HepG2 (cell line): Measurements from ENCODE around the gene FKBP10. TPM values are rescaled to one million over a fixed set of nuclear protein-coding genes. Genes with fewer than 3 reads are reported as not detected.

Experiments used
- ARNT2 ChIP-seq: sonication (generic); formaldehyde crosslinking; IDR thresholded peaks from 2 replicates; pipeline ENCODE4 v1.8.0; 2022; ENCODE audit warnings: mild to moderate bottlenecking, low read depth, missing genetic modification reagents, moderate library complexity
- ASH2L ChIP-seq: fragments of 300-600, 200-600 bp; sonication (generic); IDR thresholded peaks from 2 replicates; pipeline ENCODE4 v1.7.0; 2017; ENCODE audit warnings: low read depth, mild to moderate bottlenecking, moderate library complexity, mixed read lengths, low read length; ENCODE audit not compliant: insufficient read length
- FIP1L1 ChIP-seq: fragments of 200-400 bp; formaldehyde crosslinking; IDR thresholded peaks from 2 replicates; pipeline ENCODE4 v1.6.1; 2018; ENCODE audit warnings: low read depth, mild to moderate bottlenecking, low read length, moderate library complexity, borderline replicate concordance; ENCODE audit not compliant: insufficient read depth
- GFI1 ChIP-seq: sonication (generic); formaldehyde crosslinking; IDR thresholded peaks from 2 replicates; pipeline ENCODE4 v1.5.0; 2020; ENCODE audit warnings: missing genetic modification reagents, mild to moderate bottlenecking, borderline replicate concordance
- HIVEP1 ChIP-seq: sonication (generic); formaldehyde crosslinking; IDR thresholded peaks from 2 replicates; pipeline ENCODE4 v1.4.0; 2020; ENCODE audit warnings: mild to moderate bottlenecking, missing genetic modification reagents
- MTA3 ChIP-seq: sonication (generic); formaldehyde crosslinking; IDR thresholded peaks from 2 replicates; pipeline ENCODE4 v1.4.0; 2020; ENCODE audit warnings: missing genetic modification reagents
- NFYC ChIP-seq: IDR thresholded peaks from 2 replicates; pipeline ENCODE4 v1.6.1; 2016; ENCODE audit warnings: missing genetic modification reagents, missing compliant biosample characterization
- NRL ChIP-seq: sonication (generic); formaldehyde crosslinking; IDR thresholded peaks from 2 replicates; pipeline ENCODE4 v1.5.0; 2020; ENCODE audit warnings: missing genetic modification reagents, mild to moderate bottlenecking, moderate library complexity, borderline replicate concordance
- PPARG ChIP-seq: conservative IDR thresholded peaks from 2 replicates; pipeline ENCODE4 v1.6.1; 2016; ENCODE audit warnings: missing biosample characterization, missing genetic modification reagents
- PRDM15 ChIP-seq: sonication (generic); formaldehyde crosslinking; IDR thresholded peaks from 2 replicates; pipeline ENCODE4 v1.4.0; 2020; ENCODE audit warnings: missing genetic modification reagents
- PRPF4 ChIP-seq: fragments of 200-400 bp; formaldehyde crosslinking; IDR thresholded peaks from 2 replicates; pipeline ENCODE4 v1.6.1; 2016; ENCODE audit warnings: low read length, low read depth; ENCODE audit not compliant: poor library complexity, severe bottlenecking
- SALL1 ChIP-seq: sonication (generic); formaldehyde crosslinking; IDR thresholded peaks from 2 replicates; pipeline ENCODE4 v1.8.0; 2022; ENCODE audit warnings: mild to moderate bottlenecking, missing genetic modification reagents
- SP140L ChIP-seq: sonication (generic); formaldehyde crosslinking; IDR thresholded peaks from 2 replicates; pipeline ENCODE4 v1.4.0; 2020; ENCODE audit warnings: missing genetic modification reagents, borderline replicate concordance
- SSRP1 ChIP-seq: IDR thresholded peaks from 2 replicates; pipeline ENCODE4 v1.6.1; 2016; ENCODE audit warnings: control low read depth
- TEF ChIP-seq: sonication (generic); formaldehyde crosslinking; IDR thresholded peaks from 2 replicates; pipeline ENCODE4 v1.5.0; 2020; ENCODE audit warnings: missing genetic modification reagents
- THAP9 ChIP-seq: sonication (generic); formaldehyde crosslinking; IDR thresholded peaks from 2 replicates; pipeline ENCODE4; 2020; ENCODE audit warnings: missing genetic modification reagents, mild to moderate bottlenecking, borderline replicate concordance
- YY1 ChIP-seq: IDR thresholded peaks from 2 replicates; pipeline ENCODE4 v1.6.1; 2011; ENCODE audit warnings: low read length, low read depth, moderate library complexity, mild to moderate bottlenecking; ENCODE audit not compliant: insufficient read depth, insufficient replicate concordance
- ZNF124 ChIP-seq: sonication (generic); formaldehyde crosslinking; IDR thresholded peaks from 2 replicates; pipeline ENCODE4 v1.4.0; 2020; ENCODE audit warnings: missing genetic modification reagents
- ZNF160 ChIP-seq: sonication (generic); formaldehyde crosslinking; IDR thresholded peaks from 2 replicates; pipeline ENCODE4 v1.8.0; 2022; ENCODE audit warnings: mild to moderate bottlenecking, inconsistent platforms, missing genetic modification reagents
- ZNF17 ChIP-seq: sonication (generic); formaldehyde crosslinking; IDR thresholded peaks from 2 replicates; pipeline ENCODE4 v1.5.0; 2020; ENCODE audit warnings: mild to moderate bottlenecking, missing genetic modification reagents
- ZNF570 ChIP-seq: sonication (generic); formaldehyde crosslinking; IDR thresholded peaks from 2 replicates; pipeline ENCODE4 v1.4.0; 2020; ENCODE audit warnings: mild to moderate bottlenecking, missing genetic modification reagents, borderline replicate concordance
- ZNF629 ChIP-seq: sonication (generic); formaldehyde crosslinking; conservative IDR thresholded peaks from 2 replicates; pipeline ENCODE4 v1.5.0; 2020; ENCODE audit warnings: missing genetic modification reagents
- ZZZ3 ChIP-seq: sonication (generic); formaldehyde crosslinking; IDR thresholded peaks from 2 replicates; pipeline ENCODE4 v1.4.0; 2020; ENCODE audit warnings: missing genetic modification reagents, mild to moderate bottlenecking, borderline replicate concordance
- polyA plus RNA-seq, 8 experiments: library from polyadenylated mRNA; depleted of rRNA in 3 of 8; stranded (reverse) in 7 of 8; unstranded in 1 of 8; fragments of >200 nt; fragmentation: Illumina TruSeq in 4 of 8; extraction: Trizol in 4 of 8; gene quantifications; 2 replicates each; pipeline versions ENCODE4 v1.2.1 to v1.2.3, GENCODE V29; 2011 to 2016; ENCODE audit warnings: low read depth in 4 of 8, missing spikeins in 1 of 8, mixed read lengths in 1 of 8; ENCODE audit not compliant: insufficient read depth in 1 of 8
- total RNA-seq, 5 experiments: library from RNA; depleted of rRNA; stranded (reverse); fragments of >200 nt; fragmentation: Illumina TruSeq; extraction: Trizol; gene quantifications; 2 replicates each; pipeline ENCODE4 v1.2.3, GENCODE V29; 2016; ENCODE audit warnings: low read depth in 1 of 5

Gene FKBP10
- total and polyA plus RNA-seq, 2 of the 13 experiments (the other 11 are each of a cell fraction or from before 2014, with no cell fraction given), result 149 to 573 TPM

- no peak; the same call in 1 of the 2 replicates for TF ChIP-seq PRDM15 (CRISPR knock-in tag)
- TF ChIP-seq ZNF570, result no peak
- TF ChIP-seq ZNF17 (CRISPR knock-in tag), result no peak
- TF ChIP-seq PPARG (CRISPR knock-in tag), result 0 out of 2 replicates have a peak, but pooled peaks have one; percentile 35
- no peak for TF ChIP-seq ASH2L
- TF ChIP-seq SP140L, result no peak
- no peak for TF ChIP-seq GFI1 (CRISPR knock-in tag)
- no peak for TF ChIP-seq ARNT2 (CRISPR knock-in tag)
- TF ChIP-seq TEF, result no peak
- TF ChIP-seq NRL, result no peak; the same call in 1 of the 2 replicates
- TF ChIP-seq PRPF4, result no peak
- no peak; the same call in 1 of the 2 replicates for TF ChIP-seq THAP9
- TF ChIP-seq ZZZ3 (CRISPR knock-in tag), result no peak
- peak; percentile 41 for TF ChIP-seq YY1
- 0 out of 2 replicates have a peak, but pooled peaks have one; percentile 18 for TF ChIP-seq MTA3
- TF ChIP-seq ZNF629 (CRISPR knock-in tag), result no peak; the same call in 1 of the 2 replicates
- peak; percentile 41 for TF ChIP-seq NFYC (CRISPR knock-in tag)
- peak; percentile 65; the same call in 1 of the 2 replicates for TF ChIP-seq SALL1 (CRISPR knock-in tag)
- TF ChIP-seq FIP1L1, result no peak
- TF ChIP-seq ZNF124 (CRISPR knock-in tag), result 0 out of 2 replicates have a peak, but pooled peaks have one; percentile 62
- no peak for TF ChIP-seq SSRP1 (CRISPR knock-in tag)
- TF ChIP-seq HIVEP1 (CRISPR knock-in tag), result peak; percentile 68; the same call in 1 of the 2 replicates
- 0 out of 2 replicates have a peak, but pooled peaks have one; percentile 33 for TF ChIP-seq ZNF160
Measured at GRCh38 chr17:41777574-41778188, 35.1 kb upstream of the FKBP10 start (continued).
